IMR-90 (cell line): ENCODE measurements around the gene ZNF580. TPM values are rescaled to one million over a fixed set of nuclear protein-coding genes. Genes with fewer than 3 reads are reported as not detected.

ENCODE experiments used
- ATAC-seq: fragments of 200-7000 bp; cut with Tn5 transposase; 2 replicates; pipeline ENCODE4 v1.9.1; 2020; ENCODE audit warnings: low read depth, mild to moderate bottlenecking, moderate library complexity
- BruUV-seq: library from RNA; stranded (reverse); fragments of 400-500 nt; replicated peaks from 2 replicates; lab custom pipeline; 2021; lab: Mats Ljungman, UMichigan
- CTCF ChIA-PET: fragments of 300-600 bp; formaldehyde crosslinking; extraction: SDS; loops from one replicate; lab custom pipeline; 2021; ENCODE audit warnings: antibody characterized with exemption; lab: Yijun Ruan, JAX
- POLR2A ChIA-PET: fragments of 300-600 bp; sonication (Branson Sonifier 250); formaldehyde crosslinking; loops from one replicate; lab custom pipeline; 2022; ENCODE audit warnings: antibody characterized with exemption; ENCODE audit not compliant: unreplicated experiment; lab: Charles Lee
- DNase-seq: peaks from one replicate; pipeline ENCODE4 v3.0.0; 2013
- H2AFZ ChIP-seq: replicated peaks from 2 replicates; pipeline ENCODE3; 2013; ENCODE audit warnings: low read length, mild to moderate bottlenecking; ENCODE audit not compliant: poor library complexity
- H2AK5ac ChIP-seq: 2 replicates; pipeline ENCODE4 v1.6.1; 2013; ENCODE audit warnings: low read depth, low read length, inconsistent platforms
- H2AK9ac ChIP-seq: replicated peaks from 2 replicates; pipeline ENCODE3; 2013; ENCODE audit warnings: mild to moderate bottlenecking, low read depth, low read length, moderate library complexity; ENCODE audit not compliant: poor library complexity
- H2BK120ac ChIP-seq: 2 replicates; pipeline ENCODE4 v1.6.1; 2013; ENCODE audit warnings: low read depth, low read length, inconsistent platforms
- H2BK15ac ChIP-seq: 3 replicates; pipeline ENCODE4 v1.6.1; 2013; ENCODE audit warnings: low read depth, low read length, inconsistent platforms
- H2BK20ac ChIP-seq: 2 replicates; pipeline ENCODE4 v1.6.1; 2013; ENCODE audit warnings: low read depth, mild to moderate bottlenecking, inconsistent platforms, low read length, moderate library complexity
- H2BK5ac ChIP-seq: 2 replicates; pipeline ENCODE4 v1.6.1; 2013; ENCODE audit warnings: mild to moderate bottlenecking, low read depth, low read length, inconsistent platforms; ENCODE audit not compliant: poor library complexity, severe bottlenecking
- H3K14ac ChIP-seq: replicated peaks from 2 replicates; pipeline ENCODE4 v1.6.1; 2013; ENCODE audit warnings: low read depth, low read length, inconsistent platforms
- H3K18ac ChIP-seq: 2 replicates; pipeline ENCODE4 v1.6.1; 2013; ENCODE audit warnings: low read depth, low read length, control low read depth
- H3K23ac ChIP-seq: 2 replicates; pipeline ENCODE4 v1.6.1; 2013; ENCODE audit warnings: low read depth, low read length, inconsistent platforms
- H3K27ac ChIP-seq: 2 replicates; pipeline ENCODE4 v1.5.1; 2013; ENCODE audit warnings: mild to moderate bottlenecking, control low read depth, low read length; ENCODE audit not compliant: insufficient read depth
- H3K27me3 ChIP-seq: 2 replicates; pipeline ENCODE4 v1.6.1; 2013; ENCODE audit warnings: low read length; ENCODE audit not compliant: control insufficient read depth, insufficient read depth
- H3K36me3 ChIP-seq: 2 replicates; pipeline ENCODE4 v1.6.1; 2013; ENCODE audit warnings: low read length, mixed read lengths; ENCODE audit not compliant: control insufficient read depth, insufficient read depth
- H3K4ac ChIP-seq: 2 replicates; pipeline ENCODE4 v1.6.1; 2013; ENCODE audit warnings: low read depth, low read length, inconsistent platforms
- H3K4me1 ChIP-seq: 2 replicates; pipeline ENCODE4 v1.6.1; 2013; ENCODE audit warnings: low read length, mixed read lengths; ENCODE audit not compliant: control insufficient read depth, insufficient read depth
- H3K4me2 ChIP-seq: 2 replicates; pipeline ENCODE4 v1.6.1; 2013; ENCODE audit warnings: low read depth, mild to moderate bottlenecking, control low read depth, low read length, moderate library complexity
- H3K4me3 ChIP-seq: 2 replicates; pipeline ENCODE4 v1.5.1; 2013; ENCODE audit warnings: low read depth, mild to moderate bottlenecking, control low read depth, low read length, moderate library complexity; ENCODE audit not compliant: insufficient read depth
- H3K56ac ChIP-seq: 2 replicates; pipeline ENCODE4 v1.6.1; 2013; ENCODE audit warnings: low read length, inconsistent platforms; ENCODE audit not compliant: insufficient read depth; ENCODE audit errors: extremely low read depth
- H3K79me1 ChIP-seq, 2 experiments: 2 replicates each; pipeline ENCODE4 v1.6.1; 2013; ENCODE audit warnings: low read length in 2 of 2, inconsistent platforms in 1 of 2, low read depth in 1 of 2
- H3K9ac ChIP-seq: 2 replicates; pipeline ENCODE4 v1.6.1; 2013; ENCODE audit warnings: low read depth, low read length, control low read depth
- H3K9me1 ChIP-seq: 2 replicates; pipeline ENCODE4 v1.6.1; 2013; ENCODE audit warnings: low read length, inconsistent platforms; ENCODE audit not compliant: insufficient read depth
- H3K9me3 ChIP-seq: 2 replicates; pipeline ENCODE4 v1.6.1; 2013; ENCODE audit warnings: low read length; ENCODE audit not compliant: control insufficient read depth, insufficient read depth
- H4K20me1 ChIP-seq: 2 replicates; pipeline ENCODE4 v1.6.1; 2013; ENCODE audit warnings: low read length, inconsistent platforms; ENCODE audit not compliant: insufficient read depth
- H4K5ac ChIP-seq: 2 replicates; pipeline ENCODE4 v1.6.1; 2013; ENCODE audit warnings: mild to moderate bottlenecking, low read depth, low read length, control low read depth
- H4K8ac ChIP-seq, 2 experiments: 2 replicates each; pipeline ENCODE4 v1.6.1; 2013; ENCODE audit warnings: low read depth in 2 of 2, low read length in 2 of 2, control low read depth in 1 of 2, inconsistent platforms in 1 of 2
- H4K91ac ChIP-seq: 2 replicates; pipeline ENCODE4 v1.6.1; 2013; ENCODE audit warnings: low read depth, low read length, inconsistent platforms; ENCODE audit not compliant: insufficient read depth
- BHLHE40 ChIP-seq: fragments of 150-350 bp; IDR thresholded peaks from 2 replicates; pipeline ENCODE4 v1.6.1; 2016; ENCODE audit warnings: mild to moderate bottlenecking, low read depth, low read length
- CEBPB ChIP-seq: IDR thresholded peaks from 2 replicates; pipeline ENCODE4 v1.6.1; 2012; ENCODE audit warnings: low read depth, low read length, improper control_type of control experiment
- CHD1 ChIP-seq: IDR thresholded peaks from 2 replicates; pipeline ENCODE4 v1.6.1; 2012; ENCODE audit warnings: low read depth, low read length, improper control_type of control experiment
- CTCF ChIP-seq: conservative IDR thresholded peaks from 2 replicates; pipeline ENCODE4 v1.5.1; 2012; ENCODE audit warnings: mild to moderate bottlenecking, low read depth, low read length, improper control_type of control experiment
- FOS ChIP-seq: fragments of 150-350 bp; IDR thresholded peaks from 2 replicates; pipeline ENCODE4 v1.6.1; 2016; ENCODE audit warnings: low read depth, low read length
- MAFK ChIP-seq: IDR thresholded peaks from 2 replicates; pipeline ENCODE4 v1.6.1; 2012; ENCODE audit warnings: low read depth, low read length, improper control_type of control experiment
- MAZ ChIP-seq: IDR thresholded peaks from 2 replicates; pipeline ENCODE4 v1.6.1; 2012; ENCODE audit warnings: low read depth, mild to moderate bottlenecking, low read length, improper control_type of control experiment, moderate library complexity, borderline replicate concordance
- MXI1 ChIP-seq: IDR thresholded peaks from 2 replicates; pipeline ENCODE4 v1.6.1; 2012; ENCODE audit warnings: low read depth, mild to moderate bottlenecking, low read length, moderate library complexity, borderline replicate concordance
- NFE2L2 ChIP-seq: fragments of 150-350 bp; IDR thresholded peaks from 2 replicates; pipeline ENCODE4 v1.6.1; 2016; ENCODE audit warnings: low read depth, mild to moderate bottlenecking, low read length
- POLR2A ChIP-seq: IDR thresholded peaks from 2 replicates; pipeline ENCODE4 v1.6.1; 2012; ENCODE audit warnings: mild to moderate bottlenecking, low read depth, low read length
- RAD21 ChIP-seq: IDR thresholded peaks from 2 replicates; pipeline ENCODE4 v1.6.1; 2012; ENCODE audit warnings: low read length, improper control_type of control experiment
- RCOR1 ChIP-seq: IDR thresholded peaks from 2 replicates; pipeline ENCODE4 v1.6.1; 2012; ENCODE audit warnings: mild to moderate bottlenecking, low read length, improper control_type of control experiment; ENCODE audit not compliant: insufficient replicate concordance
- RFX5 ChIP-seq: IDR thresholded peaks from 2 replicates; pipeline ENCODE4 v1.8.0; 2012; ENCODE audit warnings: low read depth, mild to moderate bottlenecking, low read length, moderate library complexity
- SMC3 ChIP-seq: fragments of 150-350 bp; IDR thresholded peaks from 2 replicates; pipeline ENCODE4 v1.6.1; 2016; ENCODE audit warnings: low read depth, mild to moderate bottlenecking, antibody characterized with exemption, low read length, moderate library complexity
- USF2 ChIP-seq: fragments of 150-350 bp; IDR thresholded peaks from 2 replicates; pipeline ENCODE4 v1.6.1; 2017; ENCODE audit warnings: mild to moderate bottlenecking, antibody characterized with exemption, low read length, low read depth
- WGBS, 2 experiments: methylation state at CpG; one replicate each; pipeline versions ENCODE4 v1.1.5 to v1.1.7; 2013; ENCODE audit warnings: missing lambda C conversion rate in 2 of 2; ENCODE audit not compliant: insufficient read length in 1 of 2; ENCODE audit errors: extremely low coverage in 2 of 2; 5-methylcytosine and 5-hydroxymethylcytosine counted together
- dilution Hi-C: fragments of 300-500 bp; cut with HindIII; formaldehyde crosslinking; loops from one replicate; pipeline ENCODE4 v1.14.3; 2018; ENCODE audit warnings: low sequenced_read_pairs; ENCODE audit not compliant: unreplicated experiment
- in situ Hi-C: fragments of 300-500 bp; cut with MboI; formaldehyde crosslinking; loops from 3 replicates; pipeline ENCODE4 v1.14.3; 2019; ENCODE audit warnings: low sequenced_read_pairs, inconsistent platforms, mixed read lengths
- intact Hi-C: fragments of 100-400 bp; cut with micrococcal nuclease; formaldehyde crosslinking; loops from 2 replicates; pipeline ENCODE4 v1.10.0; 2022
- polyA plus RNA-seq, 3 experiments: library from polyadenylated mRNA; depleted of rRNA; stranded (reverse); fragments of >200 nt; gene quantifications; 2 replicates each; pipeline ENCODE4 v1.2.3, GENCODE V29; 2012; ENCODE audit warnings: low replicate concordance in 1 of 3
- total RNA-seq: library from RNA; depleted of rRNA; stranded (reverse); fragments of >200 nt; gene quantifications from 2 replicates; pipeline ENCODE4 v1.2.3, GENCODE V29; 2012
- TF ChIP-seq, protein P1 (sequence below): fragments of 150-350 bp; IDR thresholded peaks from 2 replicates; pipeline ENCODE4 v1.6.1; 2016; ENCODE audit warnings: low read depth, mild to moderate bottlenecking, low read length, moderate library complexity, borderline replicate concordance

ZNF580 gene
- total and polyA plus RNA-seq, 2 of the 4 experiments (the other 2 are of a cell fraction), result 1.4 to 36.9 TPM

DNA sequence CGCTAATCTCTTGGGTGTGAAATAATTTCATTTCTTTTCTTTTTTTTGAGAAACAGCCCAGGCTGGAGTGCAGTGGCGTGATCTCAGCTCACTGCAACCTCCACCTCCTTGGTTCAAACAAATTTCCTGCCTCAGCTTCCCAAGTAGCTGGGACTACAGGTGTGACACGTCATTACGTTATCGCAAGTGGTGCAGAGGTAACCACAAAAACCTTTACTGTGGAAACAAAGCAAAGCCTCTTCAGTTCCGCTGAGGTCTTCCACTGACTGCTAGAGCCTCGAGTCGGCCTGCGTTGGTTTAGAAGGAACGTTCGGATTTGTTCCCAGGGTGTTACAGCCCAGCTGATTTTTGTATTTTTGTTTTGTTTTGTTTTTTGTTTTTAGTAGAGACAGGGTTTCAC lies 14.5 kb upstream of the ZNF580 start:
- no peak for DNase-seq
- no peak overlapping the region for H3K18ac ChIP-seq
- no peak overlapping the region for H3K9ac ChIP-seq
- H2AFZ ChIP-seq, result no peak overlapping the region
- H4K5ac ChIP-seq, result no peak overlapping the region
- 80% methylated on average over 3 of the region's 11 CpGs; no CpG with 5 or more reads in 1 of the 2 experiments for WGBS, 2 experiments
- H2BK5ac ChIP-seq, result no peak overlapping the region
- no peaks in the 10 kb centered on the region; the same call in 1 of the 2 replicates for H4K20me1 ChIP-seq
- no peak overlapping the region for H2BK20ac ChIP-seq
- H3K79me1 ChIP-seq, result peaks cover 7 to 17% of the 10 kb centered on the region in 2 experiments
- H4K91ac ChIP-seq, result no peak overlapping the region
- H3K9me3 ChIP-seq, result no peaks in the 10 kb centered on the region
- no peak overlapping the region for H3K23ac ChIP-seq
- ATAC-seq, result no peak
- H3K9me1 ChIP-seq, result no peaks in the 10 kb centered on the region
- no peak overlapping the region for H2AK5ac ChIP-seq
- H3K27me3 ChIP-seq, result no peaks in the 10 kb centered on the region
- intact Hi-C loops, result no loop called here
- no peak overlapping the region for H3K56ac ChIP-seq
- no peak overlapping the region for H3K4me3 ChIP-seq
- H3K36me3 ChIP-seq, result peaks cover 6% of the 10 kb centered on the region; the same call in 1 of the 2 replicates
- no peaks in the 10 kb centered on the region for H3K4me1 ChIP-seq
- H3K14ac ChIP-seq, result no peak overlapping the region
- ChIA-PET CTCF (no interaction called here), POLR2A (interaction anchor here (0.7 kb wide), 1 partner anchor 28 kb away, joined by 3 read pairs; the partner anchor contains the start of gene U2AF2)
- no peak overlapping the region for H3K27ac ChIP-seq
- H2BK120ac ChIP-seq, result no peak overlapping the region
- in situ Hi-C loops, result loop anchor here (25.0 kb wide), 2 partner anchors 339 to 514 kb away; partner anchors contain the start of genes BRSK1, HSPBP1 and PPP1R12C
- H3K4ac ChIP-seq, result no peak overlapping the region
- H4K8ac ChIP-seq, result no peak overlapping the region
- TF ChIP-seq RCOR1 (no peak), MXI1 (no peak), CHD1 (no peak), CEBPB (no peak), BHLHE40 (no peak), NFE2L2 (no peak), FOS (no peak), USF2 (no peak), POLR2A (no peak), MAZ (no peak), RFX5 (no peak), SMC3 (no peak), MAFK (no peak), CTCF (no peak), RAD21 (no peak)
- TF ChIP-seq, protein P1, sequence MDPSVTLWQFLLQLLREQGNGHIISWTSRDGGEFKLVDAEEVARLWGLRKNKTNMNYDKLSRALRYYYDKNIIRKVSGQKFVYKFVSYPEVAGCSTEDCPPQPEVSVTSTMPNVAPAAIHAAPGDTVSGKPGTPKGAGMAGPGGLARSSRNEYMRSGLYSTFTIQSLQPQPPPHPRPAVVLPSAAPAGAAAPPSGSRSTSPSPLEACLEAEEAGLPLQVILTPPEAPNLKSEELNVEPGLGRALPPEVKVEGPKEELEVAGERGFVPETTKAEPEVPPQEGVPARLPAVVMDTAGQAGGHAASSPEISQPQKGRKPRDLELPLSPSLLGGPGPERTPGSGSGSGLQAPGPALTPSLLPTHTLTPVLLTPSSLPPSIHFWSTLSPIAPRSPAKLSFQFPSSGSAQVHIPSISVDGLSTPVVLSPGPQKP, result no peak
- no peak overlapping the region for H2AK9ac ChIP-seq
- BruUV-seq, result no TSS peak
- no peak overlapping the region for H3K4me2 ChIP-seq
- dilution Hi-C loops, result no loop called here
- H2BK15ac ChIP-seq, result no peak overlapping the region
